Stimulated activated naive CD4-positive, alpha-beta T cell treated with Interleukin-2 at 50 U/mL for 16 hours (primary cell): ENCODE measurements around the gene TMEM170B.

ENCODE experiments used
- DNase-seq: peaks from one replicate; lab custom pipeline; 2025; lab: John Stamatoyannopoulos, UW

The TMEM170B gene, protein sequence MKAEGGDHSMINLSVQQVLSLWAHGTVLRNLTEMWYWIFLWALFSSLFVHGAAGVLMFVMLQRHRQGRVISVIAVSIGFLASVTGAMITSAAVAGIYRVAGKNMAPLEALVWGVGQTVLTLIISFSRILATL

DNA sequence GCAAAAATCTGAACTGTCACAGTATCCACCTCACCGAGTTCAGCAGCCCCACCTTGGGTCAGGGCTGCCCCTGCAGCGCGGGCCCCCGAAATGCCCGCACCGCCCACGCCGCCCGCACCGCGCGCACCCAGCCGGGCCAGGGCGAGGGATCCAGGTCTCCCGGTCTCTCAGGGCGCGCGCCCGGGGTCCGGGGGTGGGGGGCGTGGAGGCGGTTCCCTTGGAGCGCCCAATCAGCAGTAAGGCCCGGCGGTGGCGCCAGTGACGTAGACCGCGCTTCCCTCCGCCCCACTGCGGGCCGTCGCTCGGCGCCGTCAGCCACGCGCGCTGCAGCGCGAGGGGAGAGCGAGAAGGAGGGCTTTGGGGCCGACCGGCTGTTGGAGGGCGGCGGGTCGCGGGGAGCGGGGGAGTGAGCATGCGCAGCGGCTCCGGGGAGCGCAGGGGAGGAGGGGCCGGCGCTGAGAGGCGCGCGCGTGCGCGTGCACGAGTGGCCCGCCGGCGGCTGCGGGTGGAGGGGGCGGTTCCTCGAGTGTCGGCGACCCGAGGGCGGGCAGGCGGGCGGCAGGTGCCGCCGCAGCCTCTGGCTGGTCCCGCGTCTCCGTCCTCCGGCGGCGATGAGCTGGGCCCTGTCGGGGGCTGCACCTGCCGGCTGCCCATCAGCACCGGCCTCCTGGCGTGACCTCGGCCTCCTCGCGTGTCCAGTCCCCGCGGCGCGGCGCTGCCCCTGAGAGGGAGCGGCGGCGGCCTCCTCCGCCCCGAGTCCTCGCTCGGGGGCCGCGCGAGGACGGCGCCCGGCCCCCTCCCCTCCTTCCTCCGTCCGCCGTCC, at the start of gene TMEM170B:
TMEM170B (plus strand) TSS at position 521 of the 823 bp plus-strand sequence. CDS start 529 bp downstream, outside the sequence.
- peak; percentile 91 for DNase-seq

DNA sequence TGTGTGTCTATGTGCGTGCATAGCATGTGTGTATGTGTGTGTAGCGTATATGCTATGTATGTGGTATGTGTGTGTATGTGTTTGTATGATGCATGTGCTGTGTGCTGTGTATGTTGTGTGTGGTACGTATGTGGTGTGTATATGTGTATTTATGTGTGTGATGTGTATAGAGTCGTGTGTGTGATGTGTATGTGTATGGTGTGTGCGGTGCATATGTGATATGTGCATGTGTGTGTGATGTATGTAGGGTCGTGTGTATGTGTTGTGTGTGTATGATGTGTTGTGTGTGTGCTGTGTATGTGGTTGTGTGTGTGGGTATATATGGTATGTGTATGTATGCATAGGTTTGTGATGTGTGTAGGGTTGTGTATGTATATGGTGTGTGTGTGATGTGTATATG, 46.6 kb upstream of the TMEM170B start:
- no peak for DNase-seq

DNA sequence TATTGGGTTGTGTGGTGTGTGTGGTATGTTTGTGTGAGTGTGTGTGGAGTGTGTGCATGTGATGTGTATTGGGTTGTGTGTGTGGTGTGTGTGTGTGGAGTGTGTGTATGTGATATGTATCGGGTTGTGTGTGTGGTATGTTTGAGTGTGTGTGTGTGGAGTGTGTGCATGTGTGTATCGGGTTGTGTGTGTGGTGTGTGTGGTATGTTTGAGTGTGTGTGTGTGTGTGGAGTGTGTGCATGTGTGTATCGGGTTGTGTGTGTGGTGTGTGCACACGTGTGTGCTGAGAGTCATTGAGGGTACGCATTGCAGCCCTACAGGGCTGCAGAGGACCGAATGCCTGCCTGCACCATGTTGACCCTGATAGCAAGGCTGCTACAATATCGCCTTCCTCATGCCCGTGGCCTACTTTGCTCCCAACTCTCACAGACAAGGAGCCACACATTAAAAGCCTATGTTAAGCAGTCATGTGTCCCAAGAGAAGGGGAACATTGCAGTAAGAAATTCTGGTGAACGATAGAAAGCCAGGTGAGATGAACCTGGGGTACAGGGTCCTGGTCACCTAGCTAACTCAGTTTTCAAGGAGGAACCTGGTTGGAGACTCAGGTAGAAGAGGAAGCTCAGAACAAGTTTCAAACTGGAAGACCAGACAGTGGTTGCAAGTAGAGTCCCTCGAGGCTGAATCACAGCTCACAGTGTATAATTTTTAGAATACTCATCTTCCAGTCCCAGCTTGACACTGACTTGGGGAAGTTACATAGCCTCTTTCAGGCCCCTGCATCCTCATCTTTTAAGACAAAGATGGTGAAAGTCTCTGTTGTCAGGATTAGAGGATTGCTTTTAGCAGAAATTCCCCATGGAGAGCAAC, 45.7 kb upstream of the TMEM170B start:
- DNase-seq = no peak

DNA sequence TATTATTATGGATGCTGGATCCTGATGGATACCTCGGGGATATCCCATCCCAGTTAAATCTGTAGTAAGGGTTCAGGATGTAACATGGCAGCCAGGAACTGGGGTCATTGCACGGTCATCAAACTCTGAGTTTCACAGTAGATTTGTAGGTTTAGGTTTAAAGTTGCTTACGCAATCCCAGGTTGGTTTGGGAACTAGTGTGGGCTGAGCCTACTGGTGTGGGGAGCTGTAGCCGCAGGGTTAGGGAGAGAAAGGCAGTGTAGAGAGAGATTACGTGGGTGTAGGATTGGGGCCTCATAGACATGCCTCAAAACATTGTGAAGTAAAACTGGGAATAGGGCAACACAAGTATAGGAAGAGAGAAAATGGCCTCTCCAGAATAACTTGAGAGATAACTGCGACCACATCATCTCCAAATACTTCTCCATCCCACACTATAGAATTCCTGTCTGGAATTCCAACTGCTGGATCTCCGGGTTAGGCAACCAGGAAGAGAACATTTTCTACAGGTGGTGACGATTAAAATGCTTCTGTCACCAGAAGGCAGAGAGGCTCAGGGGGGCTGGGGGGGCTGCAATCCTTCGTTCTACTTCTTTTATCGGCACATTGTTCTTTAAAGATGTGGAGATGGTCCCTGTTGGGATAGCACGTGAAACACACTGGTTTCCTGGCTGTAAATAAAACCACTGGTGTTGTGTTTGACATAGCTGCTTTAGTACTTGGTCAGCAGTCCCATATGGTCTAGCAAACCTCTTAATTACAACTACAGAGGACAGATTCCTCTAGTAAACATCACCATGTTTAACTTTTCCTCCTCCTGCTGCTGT, 44.9 kb upstream of the TMEM170B start:
- no peak for DNase-seq

DNA sequence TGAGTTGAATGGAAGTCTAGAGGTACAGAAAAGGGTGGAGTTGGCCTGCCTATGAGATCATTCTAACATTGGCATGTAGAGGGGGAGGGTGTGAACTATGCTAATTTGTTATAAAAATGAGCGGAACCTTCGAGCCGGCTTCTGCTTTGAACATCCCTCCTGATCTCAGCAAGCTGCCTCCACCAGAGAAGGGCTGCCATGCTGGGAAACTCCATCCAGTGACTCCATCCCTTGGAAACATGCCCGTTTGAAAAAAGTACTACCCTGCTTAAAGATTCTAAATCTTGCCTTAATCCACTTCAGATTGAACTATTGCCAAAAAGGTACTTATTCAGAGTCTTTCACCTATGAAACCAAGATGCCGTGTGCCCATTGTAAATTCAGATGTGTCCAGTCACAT, 43.6 kb upstream of the TMEM170B start:
- DNase-seq = no peak

DNA sequence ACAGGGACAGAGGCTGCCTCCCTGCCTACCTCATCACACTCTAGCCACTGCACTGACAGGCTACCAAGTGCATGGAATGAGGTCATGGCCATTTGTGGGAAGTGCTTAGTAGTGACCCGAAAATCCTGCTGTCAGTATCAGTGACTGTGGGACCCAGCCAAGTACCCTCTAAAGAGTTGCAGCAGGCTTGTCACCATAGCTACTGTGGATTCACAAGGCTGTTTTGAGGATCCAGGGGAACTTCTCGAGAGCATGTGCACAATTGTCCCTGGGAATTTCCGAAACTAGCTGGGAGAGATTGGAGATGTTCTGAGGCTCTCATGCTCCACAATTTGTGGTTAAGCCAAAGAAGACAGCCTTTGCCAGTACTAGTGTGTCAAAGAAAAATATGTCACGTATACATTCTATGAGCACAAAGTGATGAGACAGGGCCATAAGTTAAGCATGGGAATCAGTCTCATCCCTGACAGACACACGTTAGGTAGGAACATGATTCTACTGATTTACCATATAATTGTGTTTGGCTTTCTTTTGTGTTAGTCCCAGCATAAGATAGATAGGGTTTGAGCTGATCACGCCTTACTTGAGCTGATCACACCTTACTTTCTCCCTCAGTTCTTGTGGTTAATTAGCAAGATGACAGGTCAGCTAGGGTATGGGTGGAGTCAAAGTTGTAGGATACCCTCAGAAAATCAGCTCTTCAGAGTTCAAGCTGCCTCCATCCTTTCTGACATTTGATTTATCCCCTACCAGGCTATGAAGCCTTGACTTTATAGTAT, 42.6 kb upstream of the TMEM170B start:
- DNase-seq = no peak

DNA sequence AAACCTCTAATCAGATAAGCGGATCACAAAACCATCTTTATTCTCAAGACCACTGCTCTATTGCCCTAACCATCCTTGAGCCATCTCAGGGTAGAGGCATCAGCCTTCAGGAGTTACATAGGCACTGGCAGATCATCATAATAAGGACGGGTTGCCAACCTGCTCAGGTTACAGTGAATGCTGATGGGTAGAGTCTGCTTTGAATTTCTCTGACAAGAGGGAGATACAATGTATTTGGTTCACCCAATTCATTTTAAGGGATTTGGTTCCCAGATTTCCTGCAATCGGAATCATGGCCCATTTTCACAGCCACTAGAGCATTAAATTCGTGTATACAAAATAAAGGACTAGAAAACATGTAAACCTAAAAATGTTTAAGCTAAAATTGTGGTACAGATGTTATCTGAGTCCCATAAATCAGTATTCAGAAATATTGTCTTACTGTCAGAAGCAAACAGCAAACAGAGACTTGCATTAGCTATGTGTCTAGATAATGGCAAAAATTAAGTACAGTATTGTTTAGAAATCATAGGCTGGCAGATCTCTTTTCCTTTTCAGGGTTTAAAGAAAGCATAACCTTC, 41.9 kb upstream of the TMEM170B start:
- DNase-seq = no peak

DNA sequence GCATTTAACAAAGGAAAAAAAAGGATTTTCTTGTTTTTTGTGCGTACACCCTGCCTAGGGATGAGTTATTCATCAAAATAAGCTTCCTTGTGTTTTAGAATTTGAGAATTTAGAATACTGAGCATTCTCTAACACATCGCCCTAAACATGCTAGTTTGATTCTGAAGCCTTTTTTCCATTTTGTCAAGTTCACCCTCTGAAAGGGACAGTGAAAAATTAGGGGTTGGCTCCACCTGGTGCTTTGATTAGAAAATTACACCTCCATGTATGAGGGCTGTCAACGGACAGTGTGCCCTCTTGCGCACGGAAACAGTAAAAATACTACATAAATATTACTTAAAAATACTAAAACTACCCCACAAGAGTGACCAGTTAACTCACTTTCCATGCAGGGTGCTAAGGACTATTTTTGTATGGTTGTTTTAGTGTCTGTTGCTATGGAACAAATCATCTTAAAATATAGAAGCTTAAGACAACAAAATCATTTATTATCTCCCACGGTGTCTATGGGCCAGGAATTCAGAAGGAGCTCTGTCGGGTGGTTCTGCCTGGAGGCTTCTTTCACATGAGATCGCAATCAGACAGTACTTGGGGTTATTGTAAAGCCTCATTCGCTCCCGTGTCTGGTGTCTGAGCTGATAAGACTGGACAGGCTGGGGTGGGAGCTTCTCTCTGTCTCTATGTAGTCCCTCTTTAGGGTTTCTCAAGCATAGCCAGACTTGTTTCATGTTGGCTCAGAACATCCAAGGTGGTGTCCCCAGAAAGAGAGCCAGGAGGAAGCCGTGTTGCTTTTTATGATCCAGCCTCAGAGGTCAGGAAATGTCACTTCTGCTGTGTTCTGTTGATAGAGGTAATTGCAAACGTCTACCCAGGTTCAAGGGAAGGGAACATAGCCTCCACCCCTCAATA, 41.1 kb upstream of the TMEM170B start:
- peak; percentile 49 for DNase-seq

DNA sequence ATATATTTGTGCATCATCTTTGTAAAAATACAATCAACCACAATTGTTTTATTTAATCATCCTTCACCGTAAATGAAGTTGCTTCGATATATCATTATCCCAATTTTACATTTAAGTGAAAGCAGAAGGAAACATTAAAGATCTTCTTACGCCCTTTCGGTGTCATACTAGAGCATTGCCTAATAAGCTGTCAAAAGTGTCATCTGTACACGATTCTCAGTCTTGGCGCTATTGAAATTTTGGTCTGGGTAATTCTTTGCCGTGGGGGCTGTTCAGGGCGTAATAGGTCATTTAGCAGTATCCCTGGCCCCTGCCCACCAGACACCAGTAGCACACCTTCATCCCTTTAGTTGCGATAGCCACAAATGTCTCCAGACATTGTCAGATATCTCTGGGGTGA, 40.4 kb upstream of the TMEM170B start:
- no peak for DNase-seq

DNA sequence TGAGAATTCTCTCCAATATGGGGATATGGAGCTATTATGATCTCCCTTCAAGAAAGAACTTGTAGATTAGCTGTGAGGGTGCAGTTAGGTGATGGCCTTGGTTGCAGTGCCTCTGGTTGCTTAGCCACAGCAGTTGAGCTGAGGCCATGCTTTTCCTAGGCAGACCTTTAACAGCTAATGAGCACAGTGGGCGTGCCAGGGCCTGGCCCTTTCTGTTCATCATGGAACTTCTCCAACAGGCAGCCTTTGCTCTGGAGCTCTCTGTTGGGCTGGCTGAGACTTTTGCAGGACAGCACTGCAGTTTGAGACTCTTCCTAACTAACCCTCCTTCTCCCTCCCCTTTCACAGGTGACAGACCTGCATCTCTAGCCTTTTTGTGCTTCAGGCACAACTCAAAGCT, 39.7 kb upstream of the TMEM170B start:
- no peak for DNase-seq

DNA sequence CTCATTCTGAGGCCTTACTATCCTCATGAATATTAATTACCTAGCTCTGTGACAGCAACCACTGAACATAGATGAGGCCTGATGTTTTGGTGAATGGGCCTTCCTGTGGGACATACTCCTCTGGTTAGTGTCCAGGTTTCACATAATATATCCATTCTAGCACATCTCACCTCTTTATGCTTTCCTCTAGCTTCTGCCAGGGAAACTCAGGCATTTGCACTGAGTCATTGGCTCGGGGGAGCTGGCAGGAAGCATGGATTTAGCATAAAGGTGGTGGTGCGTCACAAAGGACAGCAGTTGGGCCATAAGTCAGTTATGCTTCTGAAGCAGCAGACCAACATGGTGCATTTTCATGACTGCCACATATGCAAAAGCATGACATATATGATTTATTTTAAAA, 37.5 kb upstream of the TMEM170B start:
- DNase-seq = no peak

DNA sequence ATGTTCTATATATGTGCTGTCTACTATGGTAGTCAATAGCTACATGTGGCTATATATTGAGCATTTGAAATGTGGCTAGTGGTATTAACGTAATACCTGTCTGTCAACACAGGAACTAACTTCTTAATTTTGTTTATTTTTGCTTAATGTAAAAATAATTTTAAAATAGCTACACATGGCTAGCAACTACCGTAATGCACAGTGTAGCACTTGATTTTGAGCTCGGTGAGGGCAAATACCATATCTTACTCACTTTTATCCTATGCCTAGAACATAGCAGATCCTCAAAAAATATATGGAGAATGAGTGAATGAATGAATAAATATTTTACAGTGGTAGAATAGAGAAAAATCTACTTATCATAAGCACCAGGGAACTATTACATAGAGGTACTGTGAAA, 28.1 kb upstream of the TMEM170B start:
- no peak for DNase-seq

DNA sequence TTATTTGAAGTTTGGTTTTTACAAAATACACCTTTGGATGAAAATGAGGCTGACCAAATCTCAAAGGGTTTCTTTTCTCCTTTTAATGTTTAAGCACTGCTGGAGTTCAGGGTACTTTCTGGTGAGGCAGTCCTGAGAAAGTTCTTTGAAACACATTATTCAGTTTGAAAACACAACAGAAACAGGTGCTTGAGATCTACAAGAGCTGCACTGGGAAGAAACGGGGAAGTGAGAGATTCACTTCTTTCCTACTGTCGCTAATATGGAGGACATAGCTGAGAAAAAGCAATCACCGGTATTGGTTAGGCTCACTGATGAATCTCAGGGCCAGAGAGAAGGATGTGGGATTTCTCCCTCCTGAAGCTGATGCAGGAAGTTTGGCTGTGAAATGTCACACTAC, 22.9 kb upstream of the TMEM170B start:
- no peak for DNase-seq

DNA sequence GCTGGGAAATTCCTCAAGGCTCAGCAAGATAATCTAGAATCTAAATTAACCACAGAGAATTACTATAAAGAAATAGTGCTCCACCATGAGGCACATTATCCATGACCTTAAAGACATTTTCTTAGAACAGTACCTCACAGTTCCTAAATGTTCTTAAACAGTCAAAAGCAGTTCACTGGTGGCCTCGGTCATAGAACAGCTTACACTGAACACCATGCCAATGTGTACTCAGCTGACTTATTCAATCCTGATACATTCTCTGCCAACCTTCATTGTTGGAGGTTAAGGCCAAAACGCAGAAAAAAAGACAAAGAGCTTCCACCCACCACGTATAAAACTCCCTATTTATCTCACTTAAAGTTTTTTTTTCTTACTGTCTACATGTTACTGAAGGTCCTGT, 21.8 kb upstream of the TMEM170B start:
- no peak for DNase-seq

DNA sequence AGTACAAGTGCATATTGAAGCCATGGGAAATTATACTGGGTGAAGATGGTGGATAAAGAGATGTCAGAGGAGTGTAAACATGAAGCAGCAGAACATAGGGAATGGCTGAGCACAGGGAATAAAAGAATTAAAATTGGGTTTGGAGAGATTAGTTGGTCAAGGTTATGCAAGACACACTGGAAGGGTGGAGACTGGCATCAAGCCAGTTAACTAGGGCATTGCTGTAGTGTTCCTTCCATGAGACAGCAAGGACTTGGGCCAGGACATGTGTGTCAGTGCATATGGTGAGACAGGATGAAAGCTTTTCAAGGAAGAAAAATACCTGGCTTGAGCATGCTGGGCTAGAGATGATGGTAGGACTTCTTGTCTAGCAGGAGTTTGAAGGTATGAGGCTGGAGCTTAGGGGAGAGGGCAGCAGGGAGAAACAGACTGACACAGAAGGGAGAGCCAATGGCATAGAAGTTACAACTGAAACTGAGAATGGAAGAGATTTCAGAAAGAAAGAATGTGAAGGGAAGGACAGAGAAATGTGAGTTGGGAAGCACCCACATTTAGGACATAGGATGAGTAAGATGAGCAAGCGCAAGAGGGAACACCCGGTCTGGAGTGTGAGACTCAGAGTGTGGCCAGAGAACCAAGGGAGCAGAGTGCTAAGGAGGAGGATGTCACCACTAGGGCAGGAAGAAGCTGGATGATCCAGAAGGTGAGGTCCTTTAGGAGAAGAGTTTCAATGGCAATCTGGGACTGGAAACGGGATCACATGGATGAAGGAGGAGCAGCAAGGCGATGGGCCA, 14.5 kb upstream of the TMEM170B start:
- DNase-seq = no peak

DNA sequence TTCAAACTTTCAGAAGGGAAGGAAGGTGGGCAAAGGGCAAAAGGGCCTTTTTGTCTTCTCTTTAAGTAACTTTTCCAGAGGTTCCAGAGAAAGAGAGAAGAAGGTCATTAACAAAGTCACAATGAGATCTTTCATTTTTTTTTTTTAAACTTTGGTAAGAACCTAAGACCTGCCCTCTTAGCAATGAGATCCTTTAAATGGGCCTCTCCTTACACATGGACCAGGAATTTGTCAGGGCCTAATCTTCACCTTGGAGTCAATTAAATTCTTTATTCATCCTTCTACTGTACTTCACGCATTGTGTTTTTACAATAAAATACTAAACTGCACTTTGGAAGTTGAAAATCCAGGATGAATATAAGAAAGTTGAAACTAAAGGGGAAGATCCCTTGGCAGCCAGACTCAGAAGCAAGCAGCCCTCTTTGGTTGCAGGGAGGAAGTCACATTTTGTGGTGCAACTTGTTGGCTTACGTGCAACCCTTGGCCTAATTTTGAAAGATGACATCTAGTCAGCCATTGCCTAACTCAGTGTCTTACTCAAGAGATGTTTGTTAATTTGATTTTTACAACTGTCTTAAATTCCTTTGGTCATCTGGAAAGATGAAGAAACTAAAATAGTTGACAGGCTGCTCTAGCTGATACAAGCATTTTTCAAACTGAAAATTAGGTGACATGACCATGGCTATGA, 11.9 kb upstream of the TMEM170B start:
- no peak for DNase-seq

DNA sequence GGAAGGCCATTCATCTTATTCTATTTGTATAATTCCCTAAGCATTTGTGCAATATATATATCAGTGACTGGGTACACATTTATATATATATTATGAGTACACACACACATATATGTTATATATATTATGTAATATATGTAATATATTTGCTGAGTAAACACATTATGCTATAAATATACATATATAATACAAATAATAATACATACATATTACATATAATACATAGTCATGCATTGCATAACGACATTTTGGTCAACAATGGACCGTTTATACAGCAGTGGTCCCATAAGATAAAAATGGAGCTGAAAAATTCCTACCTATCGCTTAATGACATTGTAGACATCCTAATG, 11.4 kb upstream of the TMEM170B start:
- DNase-seq = no peak

DNA sequence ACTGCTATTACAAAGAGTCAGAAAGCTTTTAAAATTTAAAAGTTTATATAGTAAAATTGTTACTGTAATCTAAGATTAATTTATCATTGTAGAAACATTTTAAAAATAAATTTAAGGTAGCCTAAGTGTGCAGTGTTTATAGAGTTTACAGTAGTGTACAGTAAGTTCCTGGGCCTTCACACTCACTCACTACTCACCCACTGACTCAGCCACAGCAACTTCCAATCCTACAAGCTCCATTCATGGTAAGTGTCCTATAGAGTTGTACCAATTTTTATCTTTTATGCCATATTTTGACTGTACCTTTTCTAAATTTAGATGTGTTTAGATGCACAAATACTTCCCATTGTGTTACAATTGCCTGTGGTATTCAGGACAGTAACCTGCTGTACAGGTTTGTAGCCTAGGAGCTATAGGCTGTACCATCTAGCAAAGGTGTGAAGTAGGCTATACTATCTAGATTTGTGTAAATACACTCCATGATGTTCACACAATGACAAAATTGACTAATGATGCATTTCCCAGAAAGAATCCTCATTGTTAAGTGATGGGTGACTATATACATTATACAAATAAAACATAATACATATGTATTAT, 10.2 kb upstream of the TMEM170B start:
- no peak for DNase-seq
